Colonic mucosa (tissue), 4 donors: ENCODE results near the gene CDK5R1. TPM values are rescaled to one million over a fixed set of nuclear protein-coding genes. Genes with fewer than 3 reads are reported as not detected.
A peak's percentile ranks its signal among the peaks of the same experiment; 100 is the strongest.

ENCODE experiments used
- DNase-seq: peaks from one replicate; pipeline ENCODE4 v3.0.0-alpha.2; 2020
- H3K27ac ChIP-seq: fragments of 200-600 bp; one replicate; pipeline ENCODE4 v1.8.0; 2021
- H3K27me3 ChIP-seq: fragments of 200-600 bp; one replicate; pipeline ENCODE4 v1.8.0; 2021
- H3K36me3 ChIP-seq: fragments of 200-600 bp; one replicate; pipeline ENCODE4 v1.8.0; 2021
- H3K4me1 ChIP-seq: fragments of 200-600 bp; one replicate; pipeline ENCODE4 v1.8.0; 2021; ENCODE audit warnings: mild to moderate bottlenecking
- H3K4me3 ChIP-seq: fragments of 200-600 bp; one replicate; pipeline ENCODE4 v1.8.0; 2021
- H3K9ac ChIP-seq, 2 donors: one replicate each; pipeline ENCODE4 v1.7.0; 2013; ENCODE audit warnings: control low read depth in 2 of 2, low read depth in 2 of 2, low read length in 2 of 2
- H3K9me3 ChIP-seq: fragments of 200-600 bp; one replicate; pipeline ENCODE4 v1.8.0; 2021
- CTCF ChIP-seq: fragments of 200-600 bp; IDR thresholded peaks from one replicate; pipeline ENCODE4 v1.8.0; 2022; ENCODE audit warnings: antibody characterized with exemption, mild to moderate bottlenecking
- intact Hi-C: fragments of 100-400 bp; cut with DNase I; formaldehyde crosslinking; loops from one replicate; pipeline ENCODE4 v1.14.1; 2022
- total RNA-seq, 2 donors: library from RNA; stranded (reverse); fragmentation: NEBNext Ultra II Directional in 1 of 2; extraction: Animal tissue kit (Norgen Biotek cat#: 25700) in 1 of 2; gene quantifications; one replicate each; pipeline ENCODE4 v1.2.1, GENCODE V29; 2021
- donor health status: healthy.
- donor health status: DM: no; HTN: no; CAD: no.
- donor health status: DM: no; HTN: no; CAD: no.

Gene CDK5R1
- total RNA-seq, 2 donors from 2014 or later: 0.98 to 1.4 TPM

DNA sequence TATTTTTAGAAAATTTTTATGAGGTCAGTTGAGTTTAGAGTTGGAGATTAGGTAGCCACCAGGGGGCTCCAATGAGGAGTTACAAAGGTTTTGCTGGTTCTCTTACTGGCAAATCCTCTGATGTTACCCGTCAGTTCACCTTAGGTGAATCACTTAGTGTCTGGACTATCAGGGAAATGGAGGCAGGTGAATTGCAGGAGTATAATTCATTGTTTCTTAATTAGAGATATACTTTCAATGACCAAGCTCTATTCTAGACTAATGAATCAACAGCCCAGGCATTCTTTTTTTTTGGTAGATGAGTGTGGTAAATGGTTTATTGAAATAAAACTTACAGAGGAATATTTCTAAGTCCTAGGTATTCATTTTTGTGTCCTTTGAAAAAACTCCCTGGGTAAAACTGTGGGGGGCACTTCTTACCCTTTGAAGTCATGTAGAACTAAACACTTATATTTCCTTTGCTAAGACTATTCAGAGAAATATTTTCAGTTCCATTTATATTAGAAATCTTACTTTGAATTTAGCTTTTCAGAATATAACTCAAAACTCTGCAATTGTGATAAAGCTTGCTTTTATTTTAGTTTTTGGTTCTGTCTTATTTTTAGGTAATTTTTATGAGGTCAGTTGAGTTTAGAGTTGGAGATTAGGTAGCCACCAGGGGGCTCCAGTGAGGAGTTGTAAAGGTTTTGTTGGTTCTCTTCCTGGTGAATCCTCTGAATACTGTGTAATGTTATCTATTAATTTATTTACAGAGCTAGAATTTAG is 24.8 kb upstream of the CDK5R1 start:
- intact Hi-C loops: no loop called here
- Histone ChIP-seq H3K4me3 (no peak overlapping the region), H3K36me3 (peaks cover 26% of the 10 kb centered on the region), H3K27ac (no peak overlapping the region), H3K27me3 (no peaks in the 10 kb centered on the region), H3K4me1 (no peaks in the 10 kb centered on the region), H3K9me3 (no peaks in the 10 kb centered on the region), H3K9ac (no peak overlapping the region)
- peak; percentile 25 for TF ChIP-seq CTCF
- DNase-seq: peak; percentile 60

- H3K4me3 ChIP-seq: no peak overlapping the region
- no peak overlapping the region for H3K27ac ChIP-seq
- no peaks in the 10 kb centered on the region for H3K9me3 ChIP-seq
- H3K36me3 ChIP-seq: peaks cover 26% of the 10 kb centered on the region
- no peaks in the 10 kb centered on the region for H3K27me3 ChIP-seq
- no peak for TF ChIP-seq CTCF
- intact Hi-C loops: no loop called here
- H3K9ac ChIP-seq: no peak overlapping the region
- no peaks in the 10 kb centered on the region for H3K4me1 ChIP-seq
- no peak for DNase-seq
Measured at GRCh38 chr17:32463304-32463703, 23.5 kb upstream of the CDK5R1 start.

DNA sequence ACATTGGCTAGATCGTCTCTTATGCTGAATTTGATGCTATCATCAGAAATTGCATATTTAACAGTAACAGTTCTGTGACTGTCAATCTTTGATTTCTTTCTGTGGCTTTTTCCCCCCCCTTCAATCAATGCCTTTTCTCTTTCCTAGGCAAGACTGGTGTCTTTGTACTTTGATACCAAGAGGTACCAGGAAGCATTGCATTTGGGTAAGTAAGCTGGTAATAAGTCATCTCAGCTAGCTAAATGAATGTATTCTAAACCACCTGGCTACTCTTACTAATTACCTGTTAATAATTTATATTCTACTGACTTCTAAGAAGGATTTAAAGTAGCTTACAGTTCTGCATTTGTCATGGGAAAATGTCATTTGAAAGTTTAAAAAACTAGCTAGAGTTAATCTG is 22.4 kb upstream of the CDK5R1 start:
- H3K9me3 ChIP-seq: no peaks in the 10 kb centered on the region
- no peak for DNase-seq
- H3K9ac ChIP-seq: no peak overlapping the region
- no peak overlapping the region for H3K4me3 ChIP-seq
- H3K4me1 ChIP-seq: no peaks in the 10 kb centered on the region
- H3K36me3 ChIP-seq: peaks cover 23% of the 10 kb centered on the region
- no peak overlapping the region for H3K27ac ChIP-seq
- intact Hi-C loops: no loop called here
- no peak for TF ChIP-seq CTCF
- no peaks in the 10 kb centered on the region for H3K27me3 ChIP-seq

DNA sequence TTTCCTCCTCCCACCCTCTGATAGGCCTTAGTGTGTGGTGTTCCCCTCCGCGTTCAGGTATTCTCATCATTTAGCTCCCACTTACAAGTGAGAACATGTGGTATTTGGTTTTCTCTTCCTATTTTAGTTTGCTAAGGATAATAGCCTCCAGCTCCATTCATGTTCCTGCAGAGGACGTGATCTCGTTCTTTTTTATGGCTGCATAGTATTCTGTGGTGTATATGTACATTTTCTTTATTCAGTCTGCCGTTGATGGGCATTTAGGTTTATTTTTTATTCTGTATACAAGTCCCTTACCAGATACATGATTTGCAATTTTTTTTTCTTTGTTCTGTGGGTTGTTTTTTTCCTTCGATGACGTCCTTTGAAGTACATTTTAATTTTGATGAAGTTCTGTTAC is 18.8 kb upstream of the CDK5R1 start:
- no peaks in the 10 kb centered on the region for H3K27me3 ChIP-seq
- H3K9me3 ChIP-seq: no peaks in the 10 kb centered on the region
- intact Hi-C loops: no loop called here
- no peak for TF ChIP-seq CTCF
- no peak overlapping the region for H3K27ac ChIP-seq
- H3K4me3 ChIP-seq: no peak overlapping the region
- DNase-seq: no peak
- no peak overlapping the region for H3K9ac ChIP-seq
- peaks cover 12% of the 10 kb centered on the region for H3K36me3 ChIP-seq
- no peaks in the 10 kb centered on the region for H3K4me1 ChIP-seq

- Histone ChIP-seq H3K4me3 (no peak overlapping the region), H3K27me3 (no peaks in the 10 kb centered on the region), H3K4me1 (no peaks in the 10 kb centered on the region), H3K27ac (no peak overlapping the region), H3K9ac (no peak overlapping the region), H3K9me3 (no peaks in the 10 kb centered on the region), H3K36me3 (peaks cover 6% of the 10 kb centered on the region)
- no peak for DNase-seq
- intact Hi-C loops: loop anchor here (10.0 kb wide), 1 partner anchor 264 kb away; no protein-coding TSS in a partner anchor
- TF ChIP-seq CTCF: no peak
Measured at GRCh38 chr17:32470405-32471167, 16.2 kb upstream of the CDK5R1 start.
